ENCODE measurements around the gene MLH3.

The MLH3 gene

GRCh38 chr14:75053396-75054291 lies 2.4 kb upstream of the MLH3 start:
- TF ChIP-seq CTCF (IDR thresholded peaks at IDR 0.05; ENCODE audit: low read depth, low read length, missing control alignments) = no peak
- DNase-seq = no peak
- in situ Hi-C loops (cut with HindIII; ENCODE audit: low pct_ligation_motif_present, low sequenced_read_pairs) = no loop called here
- Histone ChIP-seq H3K27me3 (replicated peaks) (no peaks in the 10 kb centered on the region), H3K27ac (no peak overlapping the region), H3K36me3 (replicated peaks) (no peaks in the 10 kb centered on the region), H3K4me3 (ENCODE audit: low read depth, low read length) (no peak overlapping the region)

- Histone ChIP-seq H3K27ac (no peak overlapping the region), H3K27me3 (replicated peaks) (no peaks in the 10 kb centered on the region), H3K4me3 (ENCODE audit: low read depth, low read length) (peak overlapping the region; percentile 67), H3K36me3 (replicated peaks) (no peaks in the 10 kb centered on the region)
- no peak for DNase-seq
- in situ Hi-C loops (cut with HindIII; ENCODE audit: low pct_ligation_motif_present, low sequenced_read_pairs) = no loop called here
- TF ChIP-seq CTCF (IDR thresholded peaks at IDR 0.05; ENCODE audit: low read depth, low read length, missing control alignments) = no peak
These were observed 261 bp upstream of the MLH3 start for GRCh38 chr14:75051556-75051899.

- H3K27ac ChIP-seq = no peak overlapping the region
- DNase-seq = no peak
- in situ Hi-C loops (cut with HindIII; ENCODE audit: low pct_ligation_motif_present, low sequenced_read_pairs) = no loop called here
- no peaks in the 10 kb centered on the region for H3K27me3 ChIP-seq (replicated peaks)
- no peak overlapping the region for H3K4me3 ChIP-seq (ENCODE audit: low read depth, low read length)
- no peak for TF ChIP-seq CTCF (IDR thresholded peaks at IDR 0.05; ENCODE audit: low read depth, low read length, missing control alignments)
- H3K36me3 ChIP-seq (replicated peaks) = no peaks in the 10 kb centered on the region
These were observed 1.5 kb downstream of the MLH3 start for GRCh38 chr14:75049731-75050201.

- Histone ChIP-seq H3K36me3 (replicated peaks) (no peaks in the 10 kb centered on the region), H3K27me3 (replicated peaks) (no peaks in the 10 kb centered on the region), H3K4me3 (ENCODE audit: low read depth, low read length) (no peak overlapping the region), H3K27ac (no peak overlapping the region)
- no peak for DNase-seq
- in situ Hi-C loops (cut with HindIII; ENCODE audit: low pct_ligation_motif_present, low sequenced_read_pairs) = no loop called here
- no peak for TF ChIP-seq CTCF (IDR thresholded peaks at IDR 0.05; ENCODE audit: low read depth, low read length, missing control alignments)
These were observed 2.1 kb downstream of the MLH3 start for GRCh38 chr14:75049136-75049535.

- in situ Hi-C loops (cut with HindIII; ENCODE audit: low pct_ligation_motif_present, low sequenced_read_pairs) = no loop called here
- H3K27me3 ChIP-seq (replicated peaks) = no peaks in the 10 kb centered on the region
- no peaks in the 10 kb centered on the region for H3K36me3 ChIP-seq (replicated peaks)
- DNase-seq = no peak
- no peak overlapping the region for H3K27ac ChIP-seq
- H3K4me3 ChIP-seq (ENCODE audit: low read depth, low read length) = no peak overlapping the region
- no peak for TF ChIP-seq CTCF (IDR thresholded peaks at IDR 0.05; ENCODE audit: low read depth, low read length, missing control alignments)
These were observed 3.2 kb downstream of the MLH3 start for GRCh38 chr14:75048101-75048500.

Data from brain microvascular endothelial cell (primary cell).